Measurements from ENCODE around the gene CCDC159. TPM values are rescaled to one million over a fixed set of nuclear protein-coding genes. Genes with fewer than 3 reads are reported as not detected.
"Not testable (repeated sequence)": the region's sequence is repeated elsewhere in the genome, so short reads cannot be mapped to it uniquely, and the experiment has no call there.

CCDC159 gene
- total RNA-seq, 2 donors from 2014 or later = 12.2 to 15.2 TPM

GRCh38 chr19:11304936-11305335, 41.4 kb upstream of the CCDC159 start:
- H3K4me3 ChIP-seq (ENCODE audit: low read length) = no peak overlapping the region
- no peak overlapping the region for H3K9ac ChIP-seq (ENCODE audit: extremely low read depth, low read length, poor library complexity, severe bottlenecking)
- Mint-ChIP-seq H3K4me3 (no peak overlapping the region), H3K36me3 (ENCODE audit: low read depth) (no peaks in the 10 kb centered on the region), H3K27me3 (ENCODE audit: insufficient read depth) (peaks cover 15% of the 10 kb centered on the region), H3K9me3 (peaks cover 5% of the 10 kb centered on the region), H3K27ac (no peak overlapping the region), H3K4me1 (no peaks in the 10 kb centered on the region)
- no peak for TF ChIP-seq CTCF (conservative IDR thresholded peaks at IDR 0.05)
- 88 to 93% methylated on average over 4 to 5 of the region's 5 CpGs for WGBS, 2 experiments (ENCODE audit: insufficient coverage in 1 of 2, insufficient read length in 1 of 2)
- no peaks in the 10 kb centered on the region for H3K36me3 ChIP-seq (ENCODE audit: control insufficient read depth, insufficient read depth, low read length)
- H3K27me3 ChIP-seq (ENCODE audit: control insufficient read depth, insufficient read depth, low read length, poor library complexity, severe bottlenecking) = no peaks in the 10 kb centered on the region
- no peaks in the 10 kb centered on the region for H3K4me1 ChIP-seq (ENCODE audit: control insufficient read depth, insufficient read depth, low read length)
- no peak for DNase-seq
- no peak overlapping the region for H3K27ac ChIP-seq (ENCODE audit: low read depth, low read length)
- H3K9me3 ChIP-seq (ENCODE audit: control insufficient read depth, low read length) = no peaks in the 10 kb centered on the region

GRCh38 chr19:11306337-11306736, 40.0 kb upstream of the CCDC159 start:
- DNase-seq = no peak
- H3K4me1 ChIP-seq (ENCODE audit: control insufficient read depth, insufficient read depth, low read length) = no peaks in the 10 kb centered on the region
- H3K9me3 ChIP-seq (ENCODE audit: control insufficient read depth, low read length) = no peaks in the 10 kb centered on the region
- H3K4me3 Mint-ChIP-seq = no peak overlapping the region
- H3K36me3 Mint-ChIP-seq (ENCODE audit: low read depth) = no peaks in the 10 kb centered on the region
- no peak for TF ChIP-seq CTCF (conservative IDR thresholded peaks at IDR 0.05)
- H3K27me3 ChIP-seq (ENCODE audit: control insufficient read depth, insufficient read depth, low read length, poor library complexity, severe bottlenecking) = no peaks in the 10 kb centered on the region
- peaks cover 11% of the 10 kb centered on the region for H3K27me3 Mint-ChIP-seq (ENCODE audit: insufficient read depth)
- H3K4me1 Mint-ChIP-seq = no peaks in the 10 kb centered on the region
- no peak overlapping the region for H3K27ac Mint-ChIP-seq
- H3K4me3 ChIP-seq (ENCODE audit: low read length) = no peak overlapping the region
- H3K9me3 Mint-ChIP-seq = peaks cover 2% of the 10 kb centered on the region
- H3K9ac ChIP-seq (ENCODE audit: extremely low read depth, low read length, poor library complexity, severe bottlenecking) = no peak overlapping the region
- 94 to 95% methylated on average over 7 to 9 of the region's 9 CpGs for WGBS, 2 experiments (ENCODE audit: insufficient coverage in 1 of 2, insufficient read length in 1 of 2)
- H3K27ac ChIP-seq (ENCODE audit: low read depth, low read length) = no peak overlapping the region
- no peaks in the 10 kb centered on the region for H3K36me3 ChIP-seq (ENCODE audit: control insufficient read depth, insufficient read depth, low read length)

GRCh38 chr19:11320278-11320995, 25.9 kb upstream of the CCDC159 start:
- Mint-ChIP-seq H3K36me3 (ENCODE audit: low read depth) (peaks cover 11% of the 10 kb centered on the region), H3K4me1 (peaks cover 15% of the 10 kb centered on the region), H3K9me3 (peaks cover 16% of the 10 kb centered on the region)
- not testable (repeated sequence) for H3K4me3 Mint-ChIP-seq; H3K27me3 ChIP-seq (ENCODE audit: control insufficient read depth, insufficient read depth, low read length, poor library complexity, severe bottlenecking); H3K9me3 ChIP-seq (ENCODE audit: control insufficient read depth, low read length); H3K27ac ChIP-seq (ENCODE audit: low read depth, low read length); H3K36me3 ChIP-seq (ENCODE audit: control insufficient read depth, insufficient read depth, low read length); H3K9ac ChIP-seq (ENCODE audit: extremely low read depth, low read length, poor library complexity, severe bottlenecking); H3K27ac Mint-ChIP-seq; H3K27me3 Mint-ChIP-seq (ENCODE audit: insufficient read depth); DNase-seq; H3K4me1 ChIP-seq (ENCODE audit: control insufficient read depth, insufficient read depth, low read length)
- 91 to 100% methylated on average over 7 to 9 of the region's 9 CpGs for WGBS, 2 experiments (ENCODE audit: insufficient coverage in 1 of 2, insufficient read length in 1 of 2)
- peak overlapping the region; percentile 56 for H3K4me3 ChIP-seq (ENCODE audit: low read length)

All from endodermal cell (in vitro differentiated cells).